Raji (cell line): ENCODE results near the gene SMC3.
A peak's percentile ranks its signal among the peaks of the same experiment; 100 is the strongest.

Experiments
- POLR2A ChIP-seq: IDR thresholded peaks from 2 replicates; pipeline ENCODE4 v1.6.1; 2011; ENCODE audit warnings: low read depth, low read length, control low read depth; ENCODE audit not compliant: insufficient read depth

The SMC3 gene

GRCh38 chr10:110567201-110568054 lies at the start of gene SMC3:
Gene SMC3 (plus strand): TSS chr10:110567695. CDS start chr10:110567817, 122 bp downstream.
- peak; percentile 92 for TF ChIP-seq POLR2A

GRCh38 chr10:110522365-110522988 lies 45.0 kb upstream of the SMC3 start:
- TF ChIP-seq POLR2A, result no peak

- TF ChIP-seq POLR2A, result no peak
These were observed 43.8 kb upstream of the SMC3 start for GRCh38 chr10:110523736-110524135.

- TF ChIP-seq POLR2A, result no peak
These were observed 43.2 kb upstream of the SMC3 start for GRCh38 chr10:110524179-110524858.

GRCh38 chr10:110524859-110525232 lies 42.6 kb upstream of the SMC3 start:
- TF ChIP-seq POLR2A, result no peak

- no peak for TF ChIP-seq POLR2A
These were observed 41.9 kb upstream of the SMC3 start for GRCh38 chr10:110525349-110526260.

GRCh38 chr10:110527731-110528171 lies 39.7 kb upstream of the SMC3 start:
- TF ChIP-seq POLR2A, result no peak

GRCh38 chr10:110528224-110528996 lies 39.1 kb upstream of the SMC3 start:
- TF ChIP-seq POLR2A, result no peak

GRCh38 chr10:110529596-110530011 lies 37.9 kb upstream of the SMC3 start:
- no peak for TF ChIP-seq POLR2A

GRCh38 chr10:110530131-110530831 lies 37.2 kb upstream of the SMC3 start:
- TF ChIP-seq POLR2A, result no peak

- no peak for TF ChIP-seq POLR2A
These were observed 35.8 kb upstream of the SMC3 start for GRCh38 chr10:110531687-110532086.

GRCh38 chr10:110533149-110533548 lies 34.3 kb upstream of the SMC3 start:
- TF ChIP-seq POLR2A, result no peak

- no peak for TF ChIP-seq POLR2A
These were observed 32.9 kb upstream of the SMC3 start for GRCh38 chr10:110534571-110534970.
